ENCODE data around the gene MYL5.

MYL5 gene

GRCh38 chr4:712916-713632 is 38.7 kb downstream of the MYL5 start:
- no peak overlapping the region for H3K4me3 ChIP-seq (ENCODE audit: low read depth, low read length)
- no peak for DNase-seq (ENCODE audit: low read depth)
- TF ChIP-seq, protein P1, sequence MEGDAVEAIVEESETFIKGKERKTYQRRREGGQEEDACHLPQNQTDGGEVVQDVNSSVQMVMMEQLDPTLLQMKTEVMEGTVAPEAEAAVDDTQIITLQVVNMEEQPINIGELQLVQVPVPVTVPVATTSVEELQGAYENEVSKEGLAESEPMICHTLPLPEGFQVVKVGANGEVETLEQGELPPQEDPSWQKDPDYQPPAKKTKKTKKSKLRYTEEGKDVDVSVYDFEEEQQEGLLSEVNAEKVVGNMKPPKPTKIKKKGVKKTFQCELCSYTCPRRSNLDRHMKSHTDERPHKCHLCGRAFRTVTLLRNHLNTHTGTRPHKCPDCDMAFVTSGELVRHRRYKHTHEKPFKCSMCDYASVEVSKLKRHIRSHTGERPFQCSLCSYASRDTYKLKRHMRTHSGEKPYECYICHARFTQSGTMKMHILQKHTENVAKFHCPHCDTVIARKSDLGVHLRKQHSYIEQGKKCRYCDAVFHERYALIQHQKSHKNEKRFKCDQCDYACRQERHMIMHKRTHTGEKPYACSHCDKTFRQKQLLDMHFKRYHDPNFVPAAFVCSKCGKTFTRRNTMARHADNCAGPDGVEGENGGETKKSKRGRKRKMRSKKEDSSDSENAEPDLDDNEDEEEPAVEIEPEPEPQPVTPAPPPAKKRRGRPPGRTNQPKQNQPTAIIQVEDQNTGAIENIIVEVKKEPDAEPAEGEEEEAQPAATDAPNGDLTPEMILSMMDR (conservative IDR thresholded peaks at IDR 0.05; ENCODE audit: low read depth, low read length), result no peak

- TF ChIP-seq, protein P1 (conservative IDR thresholded peaks at IDR 0.05; ENCODE audit: low read depth, low read length), result no peak
- no peak overlapping the region for H3K4me3 ChIP-seq (ENCODE audit: low read depth, low read length)
- DNase-seq (ENCODE audit: low read depth), result no peak
Observed at GRCh38 chr4:714087-714486, 39.7 kb downstream of the MYL5 start.

GRCh38 chr4:717601-718320 is 43.4 kb downstream of the MYL5 start:
- DNase-seq (ENCODE audit: low read depth), result no peak
- TF ChIP-seq, protein P1 (conservative IDR thresholded peaks at IDR 0.05; ENCODE audit: low read depth, low read length), result no peak
- H3K4me3 ChIP-seq (ENCODE audit: low read depth, low read length), result no peak overlapping the region

DNA sequence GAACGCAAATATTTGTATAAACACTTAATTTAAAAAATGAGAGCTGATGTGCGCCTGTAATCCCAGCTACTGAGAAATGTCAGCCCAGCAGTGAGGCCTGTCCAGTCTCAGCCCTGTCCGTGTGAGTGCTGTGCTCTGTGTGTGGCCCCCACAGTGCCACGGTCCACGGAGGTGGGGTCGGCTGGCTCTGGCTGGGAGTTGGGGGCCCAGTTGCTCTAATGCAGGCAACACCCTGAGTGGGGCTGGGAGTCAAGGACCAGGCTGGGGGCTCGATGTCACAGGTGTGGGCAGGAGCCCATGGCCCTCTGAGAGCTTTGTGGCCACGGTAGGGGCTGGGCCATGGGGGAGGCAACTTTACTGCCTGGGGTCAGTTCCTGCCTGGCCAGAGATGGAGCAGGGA is 44.1 kb downstream of the MYL5 start:
- no peak for DNase-seq (ENCODE audit: low read depth)
- TF ChIP-seq, protein P1 (conservative IDR thresholded peaks at IDR 0.05; ENCODE audit: low read depth, low read length), result no peak
- H3K4me3 ChIP-seq (ENCODE audit: low read depth, low read length), result no peak overlapping the region

- no peak overlapping the region for H3K4me3 ChIP-seq (ENCODE audit: low read depth, low read length)
- no peak for DNase-seq (ENCODE audit: low read depth)
Observed at GRCh38 chr4:720111-720860, 45.9 kb downstream of the MYL5 start.

DNA sequence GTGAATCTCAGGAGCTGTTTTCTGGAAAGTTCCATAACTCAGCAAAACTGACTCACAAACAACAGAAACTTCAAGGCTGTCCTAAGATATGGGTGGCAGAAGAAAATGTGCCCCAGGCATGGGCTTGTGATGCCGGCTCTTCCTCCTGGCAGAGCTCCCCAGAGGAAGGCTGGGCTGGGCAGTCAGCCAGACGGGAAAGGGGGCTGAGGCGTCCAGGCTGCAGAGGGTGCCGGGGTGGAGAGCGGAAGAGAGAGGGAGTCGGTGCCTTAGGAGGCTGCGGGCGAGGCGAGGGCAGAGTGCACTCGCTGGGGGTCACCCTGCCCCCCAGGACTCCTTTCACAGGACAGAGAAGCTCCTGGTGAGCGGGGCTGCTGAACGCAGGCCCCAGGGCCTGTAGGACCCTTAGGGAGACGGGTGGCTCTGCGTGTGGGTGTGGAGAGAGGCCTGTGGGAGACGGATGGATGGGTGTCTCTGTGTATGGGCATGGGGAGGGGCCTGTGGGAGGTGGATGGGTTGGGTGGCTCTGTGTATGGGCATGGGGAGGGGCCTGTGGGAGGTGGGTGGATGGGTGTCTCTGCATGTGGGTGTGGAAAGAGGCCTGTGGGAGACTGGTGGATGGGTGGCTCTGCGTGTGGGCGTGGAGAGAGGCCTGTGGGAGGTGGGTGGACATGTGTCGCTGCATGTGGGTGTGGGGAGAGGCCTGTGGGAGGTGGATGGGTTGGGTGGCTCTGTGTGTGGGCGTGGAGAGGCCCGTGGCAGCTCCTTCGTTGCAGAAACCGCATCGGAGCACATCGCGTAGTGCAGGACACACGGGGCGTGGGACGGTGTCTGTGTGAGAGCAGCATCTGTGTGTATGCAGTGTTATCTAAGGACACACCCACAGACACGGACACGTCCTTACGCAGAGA is 47.2 kb downstream of the MYL5 start:
- no peak overlapping the region for H3K4me3 ChIP-seq (ENCODE audit: low read depth, low read length)
- DNase-seq (ENCODE audit: low read depth), result no peak
- TF ChIP-seq, protein P1 (conservative IDR thresholded peaks at IDR 0.05; ENCODE audit: low read depth, low read length), result no peak

More at GRCh38 chr4:720111-720860, 45.9 kb downstream of the MYL5 start:
- TF ChIP-seq, protein P1 (conservative IDR thresholded peaks at IDR 0.05; ENCODE audit: low read depth, low read length), result no peak

All from choroid plexus epithelial cell (primary cell).